GM12891 (cell line): ENCODE data around the gene TRIM47.
A peak's percentile ranks its signal among the peaks of the same experiment; 100 is the strongest.
"Not testable (repeated sequence)": the region's sequence is repeated elsewhere in the genome, so short reads cannot be mapped to it uniquely, and the experiment has no call there.

Source experiments
- DNase-seq: peaks from one replicate; pipeline ENCODE4 v3.0.0; 2011; ENCODE audit warnings: low spot score; ENCODE audit not compliant: insufficient read length
- FAIRE-seq: peaks from 2 replicates; lab custom pipeline; 2011; peaks lifted over from hg19 to GRCh38; lab: Jason Lieb, UNC
- PAX5 ChIP-seq: IDR thresholded peaks from 2 replicates; pipeline ENCODE4 v1.6.1; 2011; ENCODE audit warnings: low read length, moderate library complexity, mild to moderate bottlenecking; ENCODE audit not compliant: insufficient read depth, severe bottlenecking
- POLR2A ChIP-seq: IDR thresholded peaks from 2 replicates; pipeline ENCODE4 v1.6.1; 2011; ENCODE audit warnings: low read depth, low read length, control low read depth
- POLR2AphosphoS5 ChIP-seq: IDR thresholded peaks from 2 replicates; pipeline ENCODE4 v1.6.1; 2011; ENCODE audit warnings: low read depth, low read length, control low read depth
- POU2F2 ChIP-seq: IDR thresholded peaks from 2 replicates; pipeline ENCODE4 v1.6.1; 2011; ENCODE audit warnings: low read depth, mild to moderate bottlenecking, control low read depth, low read length, moderate library complexity
- SPI1 ChIP-seq: IDR thresholded peaks from 2 replicates; pipeline ENCODE4 v1.6.1; 2011; ENCODE audit warnings: low read depth, low read length, control low read depth
- TAF1 ChIP-seq: IDR thresholded peaks from 2 replicates; pipeline ENCODE4 v1.6.1; 2011; ENCODE audit warnings: low read depth, low read length, control low read depth

The TRIM47 gene

DNA sequence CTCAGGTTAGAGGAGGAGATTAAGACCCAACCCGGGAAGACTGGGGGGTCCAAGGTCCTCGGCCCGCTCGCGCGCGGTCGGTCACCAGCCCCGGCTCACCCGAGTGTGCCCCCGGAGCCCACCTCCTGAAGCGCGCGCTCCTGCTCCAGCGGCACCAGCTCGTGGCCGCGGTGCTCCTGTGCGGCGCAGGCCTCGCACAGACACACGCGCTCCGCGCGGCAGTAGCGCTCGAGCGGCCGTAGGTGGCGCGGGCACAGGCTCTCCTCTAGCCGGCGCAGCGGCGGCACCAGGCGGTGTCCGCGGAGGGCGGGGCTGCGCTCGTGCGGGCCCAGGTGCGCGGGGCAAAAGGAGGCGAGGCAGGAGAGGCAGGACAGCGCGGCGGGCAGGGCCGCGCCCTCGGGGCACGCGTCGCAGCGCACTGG lies 618 bp downstream of the TRIM47 start:
- TF ChIP-seq POU2F2 = no peak
- TF ChIP-seq PAX5 = no peak
- no peak for TF ChIP-seq SPI1
- TF ChIP-seq TAF1 = no peak
- TF ChIP-seq POLR2AphosphoS5 = no peak
- TF ChIP-seq POLR2A = no peak
- peak; percentile 83 for FAIRE-seq
- no peak for DNase-seq

DNA sequence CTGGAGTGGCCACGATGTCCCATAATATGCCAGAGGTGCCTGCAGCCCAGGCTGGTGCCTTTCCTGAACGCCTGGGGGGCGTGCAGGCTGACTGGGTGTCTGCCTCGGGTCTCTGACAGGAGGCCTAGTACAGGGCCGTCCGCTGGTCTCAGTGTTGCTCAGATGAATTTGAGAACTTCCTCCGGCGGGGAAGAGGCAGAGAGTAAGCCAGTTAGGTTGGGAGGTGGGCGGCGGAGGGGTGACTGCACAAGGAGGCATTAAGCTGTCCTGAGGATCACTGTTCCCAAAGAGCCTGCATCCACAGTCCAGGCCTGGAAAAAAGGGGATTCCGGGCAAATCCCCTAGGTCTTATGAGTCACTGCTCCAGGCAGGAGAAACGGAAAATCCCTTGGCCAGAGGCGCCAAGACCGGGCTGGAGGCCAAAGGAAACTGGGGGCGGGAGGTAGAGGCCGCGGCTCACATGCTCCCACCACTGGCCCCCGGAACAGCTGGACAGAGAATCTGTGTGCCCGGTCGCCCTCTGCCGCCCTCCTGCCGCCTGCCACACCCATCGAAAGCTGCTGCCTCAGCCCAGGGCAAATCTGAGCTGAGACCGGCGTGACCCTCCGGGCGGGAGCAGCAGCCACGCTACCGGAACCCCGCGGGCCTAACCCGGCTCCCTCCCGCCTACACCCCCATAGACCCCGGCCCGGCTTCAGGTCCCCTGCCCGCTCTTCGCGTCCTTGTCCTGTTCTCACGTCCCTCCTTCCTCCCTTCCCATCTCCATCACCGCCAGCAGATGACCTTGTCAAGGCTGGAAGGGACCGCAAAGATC lies 1.2 kb downstream of the TRIM47 start:
- FAIRE-seq (no peak), DNase-seq (no peak)
- TF ChIP-seq PAX5 = no peak
- TF ChIP-seq TAF1 = no peak
- no peak for TF ChIP-seq POLR2AphosphoS5
- no peak for TF ChIP-seq POLR2A

GRCh38 chr17:75876190-75876937 lies 2.0 kb downstream of the TRIM47 start:
- DNase-seq (no peak), FAIRE-seq (peak; percentile 77)
- no peak for TF ChIP-seq POLR2AphosphoS5
- no peak for TF ChIP-seq POLR2A
- no peak for TF ChIP-seq TAF1
- TF ChIP-seq PAX5 = no peak

GRCh38 chr17:75875940-75876189 lies 2.5 kb downstream of the TRIM47 start:
- DNase-seq (no peak), FAIRE-seq (no peak)
- TF ChIP-seq SPI1 = no peak
- TF ChIP-seq PAX5 = no peak
- TF ChIP-seq TAF1 = no peak

GRCh38 chr17:75875182-75875939 lies 3.0 kb downstream of the TRIM47 start:
- no peak for TF ChIP-seq SPI1
- TF ChIP-seq PAX5 = no peak
- TF ChIP-seq POLR2A = no peak
- no peak for TF ChIP-seq POU2F2
- TF ChIP-seq POLR2AphosphoS5 = no peak
- TF ChIP-seq TAF1 = no peak
- DNase-seq = no peak
- no peak for FAIRE-seq

GRCh38 chr17:75874323-75875181 lies 3.8 kb downstream of the TRIM47 start:
- TF ChIP-seq PAX5 = no peak
- no peak for TF ChIP-seq TAF1
- no peak for TF ChIP-seq POU2F2
- TF ChIP-seq SPI1 = no peak
- no peak for TF ChIP-seq POLR2AphosphoS5
- no peak for TF ChIP-seq POLR2A
- DNase-seq = no peak
- FAIRE-seq = no peak

GRCh38 chr17:75873587-75874322 lies 4.6 kb downstream of the TRIM47 start:
- FAIRE-seq = no peak
- DNase-seq = no peak
- no peak for TF ChIP-seq SPI1
- TF ChIP-seq TAF1 = no peak

- FAIRE-seq = no peak
- no peak for TF ChIP-seq POLR2A
- no peak for TF ChIP-seq PAX5
- no peak for TF ChIP-seq POU2F2
- TF ChIP-seq SPI1 = no peak
- no peak for TF ChIP-seq POLR2AphosphoS5
- TF ChIP-seq TAF1 = no peak
- no peak for DNase-seq
Observed at GRCh38 chr17:75872434-75873351, 5.7 kb downstream of the TRIM47 start.

DNA sequence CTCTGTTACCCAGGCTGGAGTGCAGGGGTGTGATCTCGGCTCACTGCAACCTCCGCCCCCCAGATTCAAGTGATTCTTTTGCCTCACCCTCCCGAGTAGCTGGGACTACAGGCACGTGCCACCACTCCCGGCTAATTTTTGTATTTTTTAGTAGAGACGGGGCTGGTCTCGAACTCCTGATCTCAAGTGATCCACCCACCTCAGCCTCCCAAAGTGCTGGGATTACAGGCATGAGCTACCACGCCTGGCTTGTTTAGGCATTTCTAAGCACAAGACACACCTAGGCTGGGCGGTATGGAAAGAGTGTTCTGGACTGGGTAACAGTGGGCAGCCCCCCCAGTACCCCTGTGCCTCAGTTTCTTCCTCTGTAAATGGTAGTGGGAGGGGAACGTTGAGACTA lies 8.2 kb downstream of the TRIM47 start:
- DNase-seq, FAIRE-seq: not testable (repeated sequence)
